CD4-positive, alpha-beta memory T cell (primary cell): Measurements from ENCODE around the gene TPMT. TPM values are rescaled to one million over a fixed set of nuclear protein-coding genes. Genes with fewer than 3 reads are reported as not detected.
A peak's percentile ranks its signal among the peaks of the same experiment; 100 is the strongest.

Experiments
- CTCF ChIA-PET: fragments of 350-600 bp; sonication (Branson Sonifier 250); formaldehyde crosslinking; loops from one replicate; lab custom pipeline; 2021; ENCODE audit warnings: inconsistent platforms; ENCODE audit not compliant: partially characterized antibody; lab: Charles Lee
- POLR2A ChIA-PET: fragments of 350-600 bp; sonication (Branson Sonifier 250); formaldehyde crosslinking; loops from one replicate; lab custom pipeline; 2021; ENCODE audit not compliant: partially characterized antibody; lab: Charles Lee
- DNase-seq, 5 donors: peaks; one replicate each; pipeline versions ENCODE4 v3.0.0 to v3.0.0-alpha.2; 2020 to 2022; ENCODE audit warnings: mixed read lengths in 1 of 5
- H3K27ac ChIP-seq: one replicate; pipeline ENCODE4 v1.7.0; 2013; ENCODE audit warnings: low read depth, low read length
- H3K27me3 ChIP-seq: 2 replicates; pipeline ENCODE4 v1.7.0; 2013; ENCODE audit warnings: mild to moderate bottlenecking, low read length, moderate library complexity; ENCODE audit not compliant: insufficient read depth
- H3K36me3 ChIP-seq: 2 replicates; pipeline ENCODE4 v1.7.0; 2013; ENCODE audit warnings: mild to moderate bottlenecking, low read length, moderate library complexity; ENCODE audit not compliant: insufficient read depth
- H3K4me1 ChIP-seq: 2 replicates; pipeline ENCODE4 v1.7.0; 2013; ENCODE audit warnings: mild to moderate bottlenecking, low read length, moderate library complexity; ENCODE audit not compliant: insufficient read depth
- H3K4me3 ChIP-seq, 2 donors: one replicate each; pipeline ENCODE4 v1.7.0; 2013; ENCODE audit warnings: low read length in 2 of 2, mild to moderate bottlenecking in 1 of 2
- H3K9me3 ChIP-seq, 2 donors: one replicate each; pipeline ENCODE4 v1.7.0; 2013; ENCODE audit warnings: low read length in 2 of 2, control low read depth in 1 of 2; ENCODE audit not compliant: control insufficient read depth in 1 of 2
- H3K27ac Mint-ChIP-seq, 7 donors: one replicate each; pipeline ENCODE4 v1.8.0; 2020 to 2021; ENCODE audit warnings: mixed read lengths in 7 of 7, mild to moderate bottlenecking in 6 of 7, inconsistent platforms in 3 of 7, moderate library complexity in 3 of 7
- H3K27me3 Mint-ChIP-seq, 2 donors: one replicate each; pipeline ENCODE4 v1.8.0; 2020 to 2021; ENCODE audit warnings: mixed read lengths in 2 of 2
- H3K36me3 Mint-ChIP-seq, 2 donors: one replicate each; pipeline ENCODE4 v1.8.0; 2020 to 2021; ENCODE audit warnings: mixed read lengths in 2 of 2, inconsistent platforms in 1 of 2, mild to moderate bottlenecking in 1 of 2
- H3K4me1 Mint-ChIP-seq, 4 donors: one replicate each; pipeline ENCODE4 v1.8.0; 2020 to 2021; ENCODE audit warnings: mixed read lengths in 4 of 4, mild to moderate bottlenecking in 1 of 4
- H3K4me3 Mint-ChIP-seq, 8 donors: one replicate each; pipeline ENCODE4 v1.8.0; 2020 to 2021; ENCODE audit warnings: mixed read lengths in 8 of 8, mild to moderate bottlenecking in 7 of 8, moderate library complexity in 6 of 8, inconsistent platforms in 3 of 8
- H3K9me3 Mint-ChIP-seq, 8 donors: one replicate each; pipeline ENCODE4 v1.8.0; 2020 to 2021; ENCODE audit warnings: mixed read lengths in 8 of 8, mild to moderate bottlenecking in 5 of 8, inconsistent platforms in 3 of 8, moderate library complexity in 1 of 8
- intact Hi-C: fragments of 100-400 bp; cut with micrococcal nuclease; formaldehyde crosslinking; loops from one replicate; pipeline ENCODE4 v1.15.1; 2023
- polyA plus RNA-seq, 2 donors: library from polyadenylated mRNA; unstranded; fragments of 300-500 nt; fragmentation: Illumina TruSeq; gene quantifications; one replicate each; pipeline ENCODE4 v1.2.3, GENCODE V29; 2021
- total RNA-seq, 2 experiments: library from RNA; stranded (reverse); gene quantifications; one replicate each; pipeline ENCODE4 v1.2.3, GENCODE V29; 2021

TPMT gene
- total and polyA plus RNA-seq, 4 experiments from 2014 or later: 6.4 to 18.3 (median 8.8) TPM

DNA sequence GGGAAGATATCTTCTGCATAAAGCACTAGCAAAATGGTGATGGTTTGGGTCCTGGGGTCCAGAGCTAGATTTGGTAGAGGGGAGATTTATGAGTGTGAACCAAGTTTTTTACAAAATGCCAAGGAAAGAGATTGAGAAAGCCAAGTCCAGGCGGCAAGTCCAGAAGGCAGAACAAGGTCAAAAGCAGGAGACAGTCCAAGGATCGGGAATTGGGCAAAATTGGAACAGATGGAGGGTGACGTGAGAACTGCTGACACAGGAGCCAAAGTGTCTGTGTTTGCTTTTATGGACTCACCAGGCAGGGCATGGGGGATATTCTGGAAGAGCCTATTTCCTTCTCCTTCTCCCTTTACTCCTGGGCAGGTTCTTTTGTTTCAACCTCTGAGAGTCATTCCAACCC, 36.5 kb downstream of the TPMT start:
- Mint-ChIP-seq H3K4me1 (peaks cover 8 to 24% (median 14%) of the 10 kb centered on the region in 4 donors), H3K4me3 (peak overlapping the region in 1 of 8 donors; percentile 39), H3K9me3 (peaks cover 0 to 9% (median 3%) of the 10 kb centered on the region in 8 donors), H3K27ac (no peak overlapping the region), H3K27me3 (peaks cover 3 to 16% of the 10 kb centered on the region in 2 donors), H3K36me3 (peaks cover 0 to 2% of the 10 kb centered on the region in 2 donors)
- Histone ChIP-seq H3K27me3 (no peaks in the 10 kb centered on the region), H3K9me3 (no peaks in the 10 kb centered on the region), H3K36me3 (no peaks in the 10 kb centered on the region), H3K27ac (no peak overlapping the region), H3K4me1 (peaks cover 14% of the 10 kb centered on the region), H3K4me3 (no peak overlapping the region)
- ChIA-PET CTCF (no interaction called here), POLR2A (no interaction called here)
- no peak for DNase-seq
- intact Hi-C loops: no loop called here

DNA sequence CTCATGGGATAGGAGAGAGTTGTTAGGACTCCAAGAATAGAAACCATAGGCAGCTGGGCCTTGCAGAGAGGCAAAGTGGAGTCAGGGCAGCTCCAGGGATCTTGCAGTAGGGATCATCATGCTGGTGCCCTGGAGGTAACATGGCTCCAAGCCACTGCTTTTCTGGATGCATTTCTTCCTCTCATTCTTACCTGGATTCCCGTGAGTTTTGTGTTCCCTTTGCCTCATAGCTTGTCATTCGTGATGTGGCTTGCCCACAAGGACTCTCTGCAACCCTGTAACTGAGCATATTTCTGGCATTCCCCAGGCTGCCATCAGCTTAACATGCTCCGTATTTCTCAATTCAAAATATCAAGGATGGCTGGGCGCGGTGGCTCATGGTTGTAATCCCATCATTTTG, 37.7 kb downstream of the TPMT start:
- H3K4me3 Mint-ChIP-seq: peak overlapping the region in 1 of 8 donors; percentile 23
- Histone ChIP-seq H3K27me3 (peaks cover 4% of the 10 kb centered on the region), H3K4me1 (peaks cover 12% of the 10 kb centered on the region), H3K36me3 (no peaks in the 10 kb centered on the region), H3K4me3 (no peak overlapping the region), H3K27ac (no peak overlapping the region), H3K9me3 (no peaks in the 10 kb centered on the region)
- no peak overlapping the region for H3K27ac Mint-ChIP-seq
- H3K4me1 Mint-ChIP-seq: peaks cover 3 to 17% (median 10%) of the 10 kb centered on the region in 4 donors
- H3K27me3 Mint-ChIP-seq: peaks cover 6 to 16% of the 10 kb centered on the region in 2 donors
- intact Hi-C loops: no loop called here
- H3K36me3 Mint-ChIP-seq: no peaks in the 10 kb centered on the region
- DNase-seq: no peak
- peaks cover 0 to 6% (median 3%) of the 10 kb centered on the region in 8 donors for H3K9me3 Mint-ChIP-seq
- ChIA-PET POLR2A (no interaction called here), CTCF (no interaction called here)

DNA sequence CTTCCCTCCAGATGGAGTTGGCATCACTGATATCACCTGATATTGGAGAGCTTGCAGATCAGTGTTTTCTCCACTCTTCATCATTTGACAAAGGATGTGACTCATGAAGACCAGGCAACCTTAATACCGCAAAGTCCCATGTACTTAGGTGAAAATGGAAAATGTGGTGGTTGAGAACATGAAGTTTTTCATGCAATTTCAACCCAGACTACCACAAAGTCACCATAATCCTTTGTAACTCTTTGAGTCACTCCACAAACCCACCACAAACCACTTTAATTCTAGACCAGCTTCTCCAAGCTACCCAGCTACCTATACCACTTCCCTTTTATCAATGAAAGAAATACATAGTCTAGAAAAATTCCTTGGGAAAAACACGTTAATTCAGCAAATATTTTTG, 39.5 kb downstream of the TPMT start:
- peaks cover 6 to 19% of the 10 kb centered on the region in 2 donors for H3K27me3 Mint-ChIP-seq

DNA sequence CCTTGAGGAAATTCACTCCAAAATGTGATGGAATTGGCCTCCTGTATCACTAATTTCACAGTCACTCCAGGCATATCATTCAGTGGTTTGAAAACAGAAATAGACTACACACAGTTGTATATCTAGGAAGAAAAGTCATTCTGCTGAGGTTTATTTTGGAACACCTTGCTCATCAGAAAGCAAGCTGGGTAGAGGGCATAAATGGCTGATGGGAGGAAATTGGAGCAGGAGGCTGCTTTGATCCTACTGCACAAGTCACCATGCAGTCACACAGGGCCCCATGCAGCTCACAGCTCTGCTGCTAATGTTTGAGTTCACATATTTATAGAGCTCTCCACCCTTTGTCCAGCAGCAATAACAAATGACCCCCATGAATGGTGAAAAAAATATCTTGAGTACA, 44.7 kb downstream of the TPMT start:
- intact Hi-C loops: no loop called here
- DNase-seq: no peak
- POLR2A ChIA-PET: interaction anchor here (1.0 kb wide), 1 partner anchor 11 kb away, joined by 3 read pairs; no protein-coding TSS in a partner anchor
- no peak overlapping the region for H3K4me3 Mint-ChIP-seq
- peaks cover 3 to 7% of the 10 kb centered on the region in 2 donors for H3K36me3 Mint-ChIP-seq
- Histone ChIP-seq H3K27me3 (peaks cover 4% of the 10 kb centered on the region), H3K4me1 (peaks cover under 1% of the 10 kb centered on the region), H3K36me3 (no peaks in the 10 kb centered on the region), H3K9me3 (peaks cover 0 to 2% of the 10 kb centered on the region in 2 donors), H3K27ac (no peak overlapping the region), H3K4me3 (no peak overlapping the region)
- CTCF ChIA-PET: no interaction called here
- peaks cover 6 to 9% of the 10 kb centered on the region in 2 donors for H3K27me3 Mint-ChIP-seq
- peaks cover 0 to 23% (median 19%) of the 10 kb centered on the region in 8 donors for H3K9me3 Mint-ChIP-seq
- H3K4me1 Mint-ChIP-seq: peaks cover 0 to 1% (median under 1%) of the 10 kb centered on the region in 4 donors
- no peak overlapping the region for H3K27ac Mint-ChIP-seq

More for the DNA sequence above, 39.5 kb downstream of the TPMT start:
- H3K4me3 ChIP-seq: no peak overlapping the region
- peaks cover 6% of the 10 kb centered on the region for H3K4me1 ChIP-seq
- Mint-ChIP-seq H3K27ac (peak overlapping the region in 1 of 7 donors; percentile 17), H3K9me3 (peaks cover 0 to 5% (median 2%) of the 10 kb centered on the region in 8 donors), H3K4me1 (peaks cover 0 to 8% (median 5%) of the 10 kb centered on the region in 4 donors), H3K4me3 (peak overlapping the region in 2 of 8 donors; percentile 44 to 52), H3K36me3 (no peaks in the 10 kb centered on the region)
- H3K36me3 ChIP-seq: no peaks in the 10 kb centered on the region
- ChIA-PET POLR2A (no interaction called here), CTCF (interaction anchor here (1.0 kb wide), 1 partner anchor 23 kb away, joined by 3 read pairs; no protein-coding TSS in a partner anchor)
- peaks cover 4% of the 10 kb centered on the region for H3K27me3 ChIP-seq
- no peaks in the 10 kb centered on the region for H3K9me3 ChIP-seq
- peak in 1 of 5 donors; percentile 12 for DNase-seq
- H3K27ac ChIP-seq: no peak overlapping the region
- intact Hi-C loops: no loop called here

DNA sequence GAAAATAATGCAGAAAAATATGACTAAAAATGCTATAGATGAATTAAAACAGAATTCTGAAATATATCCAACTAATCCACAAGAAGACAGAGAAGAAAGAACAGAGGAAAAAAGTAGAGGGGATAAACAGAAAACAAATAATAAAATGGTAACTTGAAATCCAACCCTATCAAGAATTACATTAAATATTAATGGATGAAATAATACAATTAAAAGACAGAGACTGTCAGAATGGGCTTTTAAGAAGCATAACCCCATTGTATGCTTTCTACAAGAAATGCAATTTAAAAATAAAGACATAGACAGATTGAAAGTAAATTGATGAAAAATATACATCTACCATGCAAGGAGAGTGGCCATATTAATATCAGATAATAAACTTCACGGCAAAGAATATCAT, 47.8 kb downstream of the TPMT start:
- no peaks in the 10 kb centered on the region for H3K4me1 Mint-ChIP-seq
- peaks cover 3 to 7% of the 10 kb centered on the region in 2 donors for H3K36me3 Mint-ChIP-seq
- ChIA-PET CTCF (no interaction called here), POLR2A (no interaction called here)
- H3K9me3 Mint-ChIP-seq: peaks cover 0 to 25% (median 21%) of the 10 kb centered on the region in 8 donors
- Histone ChIP-seq H3K27ac (no peak overlapping the region), H3K36me3 (no peaks in the 10 kb centered on the region), H3K4me3 (no peak overlapping the region), H3K27me3 (no peaks in the 10 kb centered on the region), H3K9me3 (peaks cover 0 to 2% of the 10 kb centered on the region in 2 donors), H3K4me1 (no peaks in the 10 kb centered on the region)
- no peak for DNase-seq
- peaks cover 3 to 9% of the 10 kb centered on the region in 2 donors for H3K27me3 Mint-ChIP-seq
- no peak overlapping the region for H3K4me3 Mint-ChIP-seq
- H3K27ac Mint-ChIP-seq: no peak overlapping the region
- intact Hi-C loops: no loop called here

DNA sequence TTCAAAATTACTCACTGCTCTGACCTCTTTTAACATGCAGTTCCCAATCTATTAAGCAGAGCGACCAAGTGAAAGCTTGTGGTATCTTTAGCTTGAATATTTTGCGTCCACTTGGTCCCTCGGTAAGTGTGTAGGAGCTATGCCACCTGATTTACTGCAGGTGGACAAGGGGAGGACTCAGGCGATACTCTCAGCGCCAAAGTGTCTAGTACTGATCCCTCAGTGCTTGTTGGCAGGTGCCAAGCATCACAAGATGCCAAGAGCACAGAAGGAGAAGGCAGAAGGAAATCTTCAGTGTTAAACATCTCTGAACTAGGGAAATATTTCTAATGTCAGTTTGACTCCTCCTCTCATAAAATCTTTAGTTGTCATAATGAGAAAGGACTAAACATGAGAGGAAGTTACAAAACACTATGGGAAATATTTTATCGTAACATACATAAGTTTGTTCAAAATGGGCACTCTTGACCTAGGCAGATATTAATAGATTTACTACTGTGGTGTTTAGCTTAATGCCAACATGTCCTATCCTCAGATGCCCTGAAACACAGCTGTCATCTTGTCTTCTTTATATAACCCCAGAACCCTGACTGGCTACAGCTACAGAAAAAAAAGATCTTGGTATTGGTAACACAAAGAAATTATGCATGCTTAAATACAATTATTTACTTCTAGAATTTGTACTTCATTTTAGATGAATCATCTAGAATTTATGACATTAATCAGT, 51.9 kb downstream of the TPMT start:
- Mint-ChIP-seq H3K4me3 (no peak overlapping the region), H3K36me3 (peaks cover 3 to 7% of the 10 kb centered on the region in 2 donors), H3K27ac (no peak overlapping the region), H3K27me3 (peaks cover 9 to 21% of the 10 kb centered on the region in 2 donors), H3K9me3 (peaks cover 0 to 26% (median 21%) of the 10 kb centered on the region in 8 donors), H3K4me1 (no peaks in the 10 kb centered on the region)
- Histone ChIP-seq H3K36me3 (no peaks in the 10 kb centered on the region), H3K27ac (no peak overlapping the region), H3K9me3 (peaks cover 0 to 2% of the 10 kb centered on the region in 2 donors), H3K4me3 (no peak overlapping the region), H3K27me3 (no peaks in the 10 kb centered on the region), H3K4me1 (no peaks in the 10 kb centered on the region)
- no peak for DNase-seq
- intact Hi-C loops: no loop called here
- CTCF ChIA-PET: no interaction called here
- POLR2A ChIA-PET: no interaction called here

DNA sequence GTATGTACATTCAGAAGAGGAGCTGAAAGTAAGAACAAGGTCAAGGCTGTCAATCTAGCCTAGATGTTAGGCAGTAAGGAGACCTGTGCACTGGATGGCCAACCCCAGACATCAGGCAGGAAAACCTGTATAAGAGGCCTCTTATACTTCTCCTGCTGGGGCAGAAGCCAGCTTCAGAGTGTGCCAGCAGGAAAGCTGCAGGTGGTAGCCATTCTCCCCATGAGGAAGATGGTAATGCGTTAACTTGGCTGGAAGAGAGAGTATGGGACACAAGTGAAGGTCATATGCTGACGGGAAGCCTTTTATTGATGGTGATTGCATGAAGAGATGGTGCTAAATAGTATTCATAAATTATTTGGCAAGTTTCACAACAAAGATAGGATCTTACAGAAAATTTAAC, 53.0 kb downstream of the TPMT start:
- no peak overlapping the region for H3K4me3 ChIP-seq
- no peak for DNase-seq
- ChIA-PET CTCF (no interaction called here), POLR2A (no interaction called here)
- H3K4me1 ChIP-seq: no peaks in the 10 kb centered on the region
- H3K27me3 ChIP-seq: no peaks in the 10 kb centered on the region
- H3K27ac ChIP-seq: no peak overlapping the region
- peaks cover 0 to 2% of the 10 kb centered on the region in 2 donors for H3K36me3 Mint-ChIP-seq
- H3K9me3 ChIP-seq: no peaks in the 10 kb centered on the region
- intact Hi-C loops: no loop called here
- peaks cover 0 to 20% (median 14%) of the 10 kb centered on the region in 8 donors for H3K9me3 Mint-ChIP-seq
- H3K4me3 Mint-ChIP-seq: no peak overlapping the region
- H3K4me1 Mint-ChIP-seq: no peaks in the 10 kb centered on the region
- H3K36me3 ChIP-seq: no peaks in the 10 kb centered on the region
- H3K27ac Mint-ChIP-seq: no peak overlapping the region
- H3K27me3 Mint-ChIP-seq: peaks cover 12 to 22% of the 10 kb centered on the region in 2 donors
